ENCODE results near the gene NEK10.

DNA sequence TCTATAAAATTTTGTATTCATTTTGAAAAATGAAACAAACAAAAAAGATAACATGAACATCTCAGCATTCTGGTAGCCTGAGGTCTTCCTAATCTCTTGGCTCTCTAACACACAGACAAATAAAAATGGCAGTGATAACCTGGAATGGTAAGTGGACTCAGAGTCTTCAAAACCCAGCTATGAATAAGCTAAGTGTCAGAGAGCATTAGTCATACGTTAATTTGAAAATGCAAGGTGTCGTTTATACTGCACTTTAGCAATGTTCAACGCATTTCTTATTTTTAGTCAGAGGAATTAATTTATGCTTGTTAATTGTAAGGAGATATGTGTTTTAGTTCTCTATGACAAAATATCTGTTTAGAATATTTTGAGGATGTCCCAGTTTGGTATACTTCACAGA is 294.3 kb downstream of the NEK10 start:
- TF ChIP-seq, protein P1, sequence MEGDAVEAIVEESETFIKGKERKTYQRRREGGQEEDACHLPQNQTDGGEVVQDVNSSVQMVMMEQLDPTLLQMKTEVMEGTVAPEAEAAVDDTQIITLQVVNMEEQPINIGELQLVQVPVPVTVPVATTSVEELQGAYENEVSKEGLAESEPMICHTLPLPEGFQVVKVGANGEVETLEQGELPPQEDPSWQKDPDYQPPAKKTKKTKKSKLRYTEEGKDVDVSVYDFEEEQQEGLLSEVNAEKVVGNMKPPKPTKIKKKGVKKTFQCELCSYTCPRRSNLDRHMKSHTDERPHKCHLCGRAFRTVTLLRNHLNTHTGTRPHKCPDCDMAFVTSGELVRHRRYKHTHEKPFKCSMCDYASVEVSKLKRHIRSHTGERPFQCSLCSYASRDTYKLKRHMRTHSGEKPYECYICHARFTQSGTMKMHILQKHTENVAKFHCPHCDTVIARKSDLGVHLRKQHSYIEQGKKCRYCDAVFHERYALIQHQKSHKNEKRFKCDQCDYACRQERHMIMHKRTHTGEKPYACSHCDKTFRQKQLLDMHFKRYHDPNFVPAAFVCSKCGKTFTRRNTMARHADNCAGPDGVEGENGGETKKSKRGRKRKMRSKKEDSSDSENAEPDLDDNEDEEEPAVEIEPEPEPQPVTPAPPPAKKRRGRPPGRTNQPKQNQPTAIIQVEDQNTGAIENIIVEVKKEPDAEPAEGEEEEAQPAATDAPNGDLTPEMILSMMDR (IDR thresholded peaks at IDR 0.05): no peak
- TF ChIP-seq EP300 (IDR thresholded peaks at IDR 0.05): no peak
- no peak for TF ChIP-seq POLR2A (IDR thresholded peaks at IDR 0.05)

Measured in ovary (tissue), 3 donors.